ENCODE results near the gene EPHB1. TPM values are rescaled to one million over a fixed set of nuclear protein-coding genes. Genes with fewer than 3 reads are reported as not detected.

EPHB1 gene
- total RNA-seq, 4 donors from 2014 or later: 2.6 to 5.3 (median 3.1) TPM; not detected in 1

GRCh38 chr3:134900482-134900881 lies 105.4 kb downstream of the EPHB1 start:
- no peaks in the 10 kb centered on the region for H3K27me3 ChIP-seq
- intact Hi-C loops (cut with DNase I; ENCODE audit: low total_unique reads): no loop called here
- TF ChIP-seq CTCF (IDR thresholded peaks at IDR 0.05) (no peak), POLR2A (IDR thresholded peaks at IDR 0.05) (no peak)
- H3K4me3 ChIP-seq: no peak overlapping the region
- no peak for DNase-seq
- no peaks in the 10 kb centered on the region for H3K4me1 ChIP-seq
- no peaks in the 10 kb centered on the region for H3K36me3 ChIP-seq
- no peaks in the 10 kb centered on the region for H3K9me3 ChIP-seq
- no peak overlapping the region for H3K27ac ChIP-seq

- H3K9me3 ChIP-seq: no peaks in the 10 kb centered on the region
- no peaks in the 10 kb centered on the region for H3K36me3 ChIP-seq
- no peak overlapping the region for H3K27ac ChIP-seq
- intact Hi-C loops (cut with DNase I; ENCODE audit: low total_unique reads): no loop called here
- H3K4me3 ChIP-seq: no peak overlapping the region
- no peak for DNase-seq
- no peaks in the 10 kb centered on the region for H3K4me1 ChIP-seq
- TF ChIP-seq CTCF (IDR thresholded peaks at IDR 0.05): no peak
- no peak for TF ChIP-seq POLR2A (IDR thresholded peaks at IDR 0.05)
- no peaks in the 10 kb centered on the region for H3K27me3 ChIP-seq
Observed at GRCh38 chr3:134901461-134901860, 106.4 kb downstream of the EPHB1 start.

GRCh38 chr3:134903837-134904236 lies 108.8 kb downstream of the EPHB1 start:
- no peak overlapping the region for H3K27ac ChIP-seq
- no peaks in the 10 kb centered on the region for H3K36me3 ChIP-seq
- TF ChIP-seq CTCF (IDR thresholded peaks at IDR 0.05): no peak
- no peak overlapping the region for H3K4me3 ChIP-seq
- H3K4me1 ChIP-seq: no peaks in the 10 kb centered on the region
- intact Hi-C loops (cut with DNase I; ENCODE audit: low total_unique reads): no loop called here
- no peaks in the 10 kb centered on the region for H3K9me3 ChIP-seq
- no peaks in the 10 kb centered on the region for H3K27me3 ChIP-seq
- no peak for DNase-seq

- Histone ChIP-seq H3K27me3 (no peaks in the 10 kb centered on the region), H3K36me3 (no peaks in the 10 kb centered on the region), H3K4me1 (no peaks in the 10 kb centered on the region), H3K27ac (no peak overlapping the region), H3K9me3 (no peaks in the 10 kb centered on the region), H3K4me3 (no peak overlapping the region)
- intact Hi-C loops (cut with DNase I; ENCODE audit: low total_unique reads): no loop called here
- no peak for DNase-seq
- TF ChIP-seq CTCF (IDR thresholded peaks at IDR 0.05): no peak
- TF ChIP-seq POLR2A (IDR thresholded peaks at IDR 0.05): no peak
Observed at GRCh38 chr3:134904241-134904771, 109.2 kb downstream of the EPHB1 start.

GRCh38 chr3:134904776-134905646 lies 110.0 kb downstream of the EPHB1 start:
- Histone ChIP-seq H3K27me3 (no peaks in the 10 kb centered on the region), H3K9me3 (no peaks in the 10 kb centered on the region), H3K27ac (no peak overlapping the region), H3K4me1 (no peaks in the 10 kb centered on the region), H3K4me3 (no peak overlapping the region), H3K36me3 (no peaks in the 10 kb centered on the region)
- intact Hi-C loops (cut with DNase I; ENCODE audit: low total_unique reads): no loop called here
- no peak for DNase-seq
- no peak for TF ChIP-seq POLR2A (IDR thresholded peaks at IDR 0.05)
- no peak for TF ChIP-seq CTCF (IDR thresholded peaks at IDR 0.05)

Data from uterus (tissue), 4 donors.